ENCODE measurements around the gene GAB3. TPM values are rescaled to one million over a fixed set of nuclear protein-coding genes. Genes with fewer than 3 reads are reported as not detected.
"Not testable (repeated sequence)": the region's sequence is repeated elsewhere in the genome, so short reads cannot be mapped to it uniquely, and the experiment has no call there.

Gene GAB3
- total and polyA plus RNA-seq, 2 of the 4 experiments (the other 2 are of a cell fraction), result 2.2 to 3.7 TPM

GRCh38 chrX:154628960-154629359, 121.9 kb downstream of the GAB3 start:
- H4K8ac ChIP-seq (ENCODE audit: low read depth in 2 of 2, low read length in 2 of 2); H3K9me3 ChIP-seq (ENCODE audit: control insufficient read depth, insufficient read depth, low read length); dilution Hi-C loops (cut with HindIII; ENCODE audit: low sequenced_read_pairs, unreplicated experiment); H3K4ac ChIP-seq (ENCODE audit: low read depth, low read length); H4K20me1 ChIP-seq (ENCODE audit: insufficient read depth, low read length); POLR2A ChIA-PET (ENCODE audit: unreplicated experiment); H3K4me1 ChIP-seq (ENCODE audit: control insufficient read depth, insufficient read depth, low read length); H3K4me3 ChIP-seq (ENCODE audit: insufficient read depth, low read depth, low read length); H3K4me2 ChIP-seq (ENCODE audit: low read depth, low read length); H2BK20ac ChIP-seq (ENCODE audit: low read depth, low read length); H3K27me3 ChIP-seq (ENCODE audit: control insufficient read depth, insufficient read depth, low read length); H2AFZ ChIP-seq (replicated peaks; ENCODE audit: low read length, poor library complexity); CTCF ChIA-PET; BruUV-seq (replicated peaks); H2AK9ac ChIP-seq (replicated peaks; ENCODE audit: low read depth, low read length, poor library complexity); H3K79me1 ChIP-seq (ENCODE audit: low read depth in 1 of 2, low read length in 2 of 2); H4K91ac ChIP-seq (ENCODE audit: insufficient read depth, low read depth, low read length); H2BK5ac ChIP-seq (ENCODE audit: low read depth, low read length, poor library complexity, severe bottlenecking); H3K56ac ChIP-seq (ENCODE audit: extremely low read depth, insufficient read depth, low read length); intact Hi-C loops (cut with micrococcal nuclease); H3K23ac ChIP-seq (ENCODE audit: low read depth, low read length); H3K18ac ChIP-seq (ENCODE audit: low read depth, low read length); H3K9me1 ChIP-seq (ENCODE audit: insufficient read depth, low read length); H4K5ac ChIP-seq (ENCODE audit: low read depth, low read length); H2AK5ac ChIP-seq (ENCODE audit: low read depth, low read length); H3K27ac ChIP-seq (ENCODE audit: insufficient read depth, low read length); H2BK120ac ChIP-seq (ENCODE audit: low read depth, low read length); H3K9ac ChIP-seq (ENCODE audit: low read depth, low read length); H3K36me3 ChIP-seq (ENCODE audit: control insufficient read depth, insufficient read depth, low read length); in situ Hi-C loops (cut with MboI; ENCODE audit: low sequenced_read_pairs); H2BK15ac ChIP-seq (ENCODE audit: low read depth, low read length); H3K14ac ChIP-seq (replicated peaks; ENCODE audit: low read depth, low read length); DNase-seq: not testable (repeated sequence)
- no CpG with 5 or more reads among the region's 5 CpGs for WGBS, 2 experiments (ENCODE audit: extremely low coverage in 2 of 2, insufficient read length in 1 of 2)
- ATAC-seq (ENCODE audit: low read depth), result peak; percentile 88

Small RNA genes within 50 kb of the gene (microRNA-seq; reads per million reads assigned to microRNA genes)
- gene SNORA36A (ENCODE audit: insufficient read depth, insufficient read length), result not detected

Small RNA genes within 50 kb of the gene (small RNA-seq; reads per million reads assigned to genes)
- 0 reads per million in 5 experiments for gene SNORA36A

Other genes with a start within 250 kb of the GAB3 start
- gene FAM3A, start 234.8 kb downstream of the GAB3 start, total RNA-seq (2012; rRNA removed), result 14.0 and 15.0 TPM in 2 replicates
- gene FAM3A, start 234.8 kb downstream of the GAB3 start, polyA plus RNA-seq (2012; rRNA removed), result 47.2 and 52.0 TPM in 2 replicates
- gene G6PD, start 204.2 kb downstream of the GAB3 start, total RNA-seq (2012; rRNA removed), result 60.0 and 77.1 TPM in 2 replicates
- gene G6PD, start 204.2 kb downstream of the GAB3 start, polyA plus RNA-seq (2012; rRNA removed), result 174 and 213 TPM in 2 replicates
- gene IKBKG, start 203.5 kb downstream of the GAB3 start, total RNA-seq (2012; rRNA removed), result 13.9 and 16.5 TPM in 2 replicates
- gene IKBKG, start 203.5 kb downstream of the GAB3 start, polyA plus RNA-seq (2012; rRNA removed), result 38.2 and 41.3 TPM in 2 replicates
- not detected in 2 replicates for gene CTAG1A, start 165.9 kb downstream of the GAB3 start, total RNA-seq (2012; rRNA removed)
- gene CTAG1A, start 165.9 kb downstream of the GAB3 start, polyA plus RNA-seq (2012; rRNA removed), result not detected in 2 replicates
- not detected in 2 replicates for gene CTAG1B, start 131.8 kb downstream of the GAB3 start, total RNA-seq (2012; rRNA removed)
- not detected in 2 replicates for gene CTAG1B, start 131.8 kb downstream of the GAB3 start, polyA plus RNA-seq (2012; rRNA removed)
- 23.6 and 27.1 TPM in 2 replicates for gene CTAG2, start 97.5 kb downstream of the GAB3 start, total RNA-seq (2012; rRNA removed)
- 42.5 and 59.8 TPM in 2 replicates for gene CTAG2, start 97.5 kb downstream of the GAB3 start, polyA plus RNA-seq (2012; rRNA removed)
- 63.8 and 66.7 TPM in 2 replicates for gene DKC1, start 11.8 kb upstream of the GAB3 start, total RNA-seq (2012; rRNA removed)
- 42.9 and 49.9 TPM in 2 replicates for gene DKC1, start 11.8 kb upstream of the GAB3 start, polyA plus RNA-seq (2012; rRNA removed)
- 36.4 and 43.0 TPM in 2 replicates for gene MPP1, start 54.4 kb upstream of the GAB3 start, total RNA-seq (2012; rRNA removed)
- gene MPP1, start 54.4 kb upstream of the GAB3 start, polyA plus RNA-seq (2012; rRNA removed), result 29.4 and 35.2 TPM in 2 replicates
- not detected in 2 replicates for gene SMIM9, start 83.6 kb upstream of the GAB3 start, total RNA-seq (2012; rRNA removed)
- gene SMIM9, start 83.6 kb upstream of the GAB3 start, polyA plus RNA-seq (2012; rRNA removed), result not detected in 2 replicates
- 0.54 and 1.1 TPM in 2 replicates for gene F8A1, start 135.3 kb upstream of the GAB3 start, total RNA-seq (2012; rRNA removed)
- gene F8A1, start 135.3 kb upstream of the GAB3 start, polyA plus RNA-seq (2012; rRNA removed), result 7.7 and 8.3 TPM in 2 replicates